Caki2 (cell line): ENCODE results near the gene CSN2. TPM values are rescaled to one million over a fixed set of nuclear protein-coding genes. Genes with fewer than 3 reads are reported as not detected.

Source experiments
- DNase-seq: peaks from one replicate; pipeline ENCODE4 v3.0.0-alpha.2; 2015; ENCODE audit warnings: low read depth
- in situ Hi-C: cut with HindIII; loops from 2 replicates; pipeline ENCODE4 v1.10.0; 2016; ENCODE audit warnings: low sequenced_read_pairs, low pct_unique_long_range_greater_than_20kb, mixed read lengths
- total RNA-seq: library from RNA; depleted of rRNA; stranded (reverse); fragments of >200 nt; shearing (Covaris generic); gene quantifications from 2 replicates; pipeline ENCODE4 v1.2.3, GENCODE V29; 2014; ENCODE audit warnings: low replicate concordance; rRNA removed

The CSN2 gene
- total RNA-seq, 1 experiment from 2014 or later, result not detected

- in situ Hi-C loops, result no loop called here
Observed at GRCh38 chr4:69910016-69910782, 55.3 kb downstream of the CSN2 start.

DNA sequence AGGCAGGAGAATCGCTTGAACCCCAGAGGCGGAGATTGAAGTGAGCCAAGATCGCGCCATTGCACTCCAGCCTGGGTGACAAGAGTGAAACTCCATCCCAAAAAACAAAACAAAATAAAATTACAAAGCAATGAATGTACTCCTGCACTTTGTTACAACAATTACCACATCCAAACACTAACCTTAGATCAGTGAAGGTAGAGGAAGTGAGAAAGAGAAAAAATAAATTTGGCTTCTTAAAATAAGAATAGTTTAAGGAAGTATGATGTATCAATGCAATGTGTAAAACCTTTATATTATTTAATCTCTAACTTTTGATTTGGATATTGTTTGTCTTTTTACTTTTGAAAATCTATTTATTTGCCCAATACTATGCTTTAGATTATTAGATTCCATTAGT is 56.3 kb downstream of the CSN2 start:
- in situ Hi-C loops, result no loop called here

More at GRCh38 chr4:69910016-69910782, 55.3 kb downstream of the CSN2 start:
- no peak for DNase-seq

GRCh38 chr4:69907151-69907550 is 58.4 kb downstream of the CSN2 start:
- in situ Hi-C loops, result no loop called here
- no peak for DNase-seq

More for the DNA sequence above, 56.3 kb downstream of the CSN2 start:
- DNase-seq, result no peak

Other genes starting within 250 kb of the CSN2 start
- not detected in 2 replicates for gene SULT1B1, start 205.1 kb downstream of the CSN2 start, total RNA-seq
- not detected in 2 replicates for gene SULT1E1, start 105.6 kb downstream of the CSN2 start, total RNA-seq
- not detected in 2 replicates for gene CSN1S1, start 34.7 kb downstream of the CSN2 start, total RNA-seq
- not detected in 2 replicates for gene STATH, start 30.2 kb upstream of the CSN2 start, total RNA-seq
- not detected in 2 replicates for gene HTN3, start 62.7 kb upstream of the CSN2 start, total RNA-seq
- 3.4 TPM in 1 of 2 replicates, not detected in the other for gene HTN1, start 84.7 kb upstream of the CSN2 start, total RNA-seq
- not detected in 2 replicates for gene PRR27, start 188.5 kb upstream of the CSN2 start, total RNA-seq
- not detected in 2 replicates for gene ODAM, start 230.0 kb upstream of the CSN2 start, total RNA-seq